HepG2 (cell line): ENCODE data around the gene SNX9. TPM values are rescaled to one million over a fixed set of nuclear protein-coding genes. Genes with fewer than 3 reads are reported as not detected.
A peak's percentile ranks its signal among the peaks of the same experiment; 100 is the strongest.

Experiments used
- ATAC-seq: fragments of 200-7000 bp; cut with Tn5 transposase; 3 replicates; pipeline ENCODE4 v1.9.1; 2020; ENCODE audit warnings: mild to moderate bottlenecking, moderate library complexity
- BruUV-seq: library from RNA; stranded (reverse); fragments of 400-500 nt; replicated peaks from 2 replicates; lab custom pipeline; 2021; lab: Mats Ljungman, UMichigan
- CTCF ChIA-PET: fragments of 300-600 bp; formaldehyde crosslinking; extraction: SDS; loops from one replicate; lab custom pipeline; 2021; ENCODE audit warnings: low total read pairs, inconsistent platforms, low intra/inter-chr PET ratio; lab: Yijun Ruan, JAX
- POLR2A ChIA-PET: fragments of 350-600 bp; sonication (Branson Sonifier 250); formaldehyde crosslinking; loops from one replicate; lab custom pipeline; 2020; ENCODE audit warnings: antibody characterized with exemption, inconsistent platforms; lab: Yijun Ruan, JAX
- DNase-seq: peaks from one replicate; pipeline ENCODE4 v3.0.0-alpha.2; 2015; ENCODE audit warnings: low spot score
- FAIRE-seq: peaks from 3 replicates; lab custom pipeline; 2011; peaks lifted over from hg19 to GRCh38; lab: Jason Lieb, UNC
- H2AFZ ChIP-seq: one replicate; pipeline ENCODE4 v1.6.1; 2011; ENCODE audit warnings: low read length, inconsistent platforms
- H3K27ac ChIP-seq: fragments of 300-600 bp; 3 replicates; pipeline ENCODE4 v1.8.0; 2011; ENCODE audit warnings: mixed run types, mild to moderate bottlenecking, mixed read lengths, low read length, inconsistent platforms; ENCODE audit not compliant: insufficient read depth; ENCODE audit errors: extremely low read length
- H3K27me3 ChIP-seq, 2 experiments: fragments of 200-600 bp in 1 of 2; 2 replicates in 1 of 2; 3 replicates in 1 of 2; pipeline versions ENCODE4 v1.6.0 to v1.8.0; 2011; ENCODE audit warnings: low read length in 2 of 2, mild to moderate bottlenecking in 2 of 2, moderate library complexity in 2 of 2, inconsistent platforms in 1 of 2; ENCODE audit not compliant: insufficient read depth in 2 of 2, control insufficient read depth in 1 of 2
- H3K36me3 ChIP-seq, 2 experiments: fragments of 200-600 bp in 1 of 2; replicated peaks in 1 of 2; 2 replicates in 1 of 2; 3 replicates in 1 of 2; pipeline versions ENCODE4 v1.5.1 to v1.8.0; 2011; ENCODE audit warnings: low read length in 2 of 2, inconsistent platforms in 1 of 2; ENCODE audit not compliant: insufficient read depth in 2 of 2, control insufficient read depth in 1 of 2
- H3K4me1 ChIP-seq: 2 replicates; pipeline ENCODE4 v1.5.1; 2012; ENCODE audit warnings: low read length, inconsistent platforms; ENCODE audit not compliant: insufficient read depth
- H3K4me2 ChIP-seq: 2 replicates; pipeline ENCODE4 v1.6.0; 2011; ENCODE audit warnings: low read depth, low read length, inconsistent platforms
- H3K4me3 ChIP-seq, 3 experiments: fragments of 200-600 bp in 1 of 3; sonication (generic), shearing (Covaris generic) in 1 of 3; replicated peaks in 1 of 3; 2 replicates each; pipeline ENCODE4 v1.5.1; 2011 to 2016; ENCODE audit warnings: low read length in 3 of 3, inconsistent platforms in 2 of 3, low read depth in 2 of 3, mild to moderate bottlenecking in 2 of 3, control low read depth in 1 of 3, mixed read lengths in 1 of 3; ENCODE audit not compliant: insufficient read depth in 1 of 3
- H3K79me2 ChIP-seq: one replicate; pipeline ENCODE4 v1.6.1; 2011; ENCODE audit warnings: low read length, inconsistent platforms; ENCODE audit not compliant: insufficient read depth
- H3K9ac ChIP-seq: 2 replicates; pipeline ENCODE4 v1.6.0; 2011; ENCODE audit warnings: mild to moderate bottlenecking, low read depth, low read length, inconsistent platforms; ENCODE audit not compliant: insufficient read depth
- H3K9me3 ChIP-seq: 2 replicates; pipeline ENCODE4 v1.5.1; 2012; ENCODE audit warnings: mild to moderate bottlenecking, low read length
- H4K20me1 ChIP-seq: 2 replicates; pipeline ENCODE4 v1.6.0; 2011; ENCODE audit warnings: inconsistent platforms, mild to moderate bottlenecking, low read length, moderate library complexity; ENCODE audit not compliant: insufficient read depth
- AFF4 ChIP-seq: sonication (generic); formaldehyde crosslinking; IDR thresholded peaks from 2 replicates; pipeline ENCODE4 v1.4.0; 2020; ENCODE audit warnings: missing genetic modification reagents
- BRCA1 ChIP-seq: sonication (generic); formaldehyde crosslinking; IDR thresholded peaks from 2 replicates; pipeline ENCODE4 v1.4.0; 2020; ENCODE audit warnings: missing genetic modification reagents
- CREB3 ChIP-seq: sonication (generic); formaldehyde crosslinking; IDR thresholded peaks from 2 replicates; pipeline ENCODE4 v1.5.0; 2020; ENCODE audit warnings: missing genetic modification reagents
- EED ChIP-seq: sonication (generic); formaldehyde crosslinking; IDR thresholded peaks from 2 replicates; pipeline ENCODE4 v1.5.0; 2020; ENCODE audit warnings: mild to moderate bottlenecking, missing genetic modification reagents
- ERF ChIP-seq: IDR thresholded peaks from 2 replicates; pipeline ENCODE4 v1.6.1; 2018; ENCODE audit warnings: missing biosample characterization, missing genetic modification reagents
- HDAC1 ChIP-seq: sonication (generic); formaldehyde crosslinking; IDR thresholded peaks from 2 replicates; pipeline ENCODE4 v1.5.1; 2020; ENCODE audit warnings: mild to moderate bottlenecking, missing genetic modification reagents
- NRL ChIP-seq: sonication (generic); formaldehyde crosslinking; IDR thresholded peaks from 2 replicates; pipeline ENCODE4 v1.5.0; 2020; ENCODE audit warnings: missing genetic modification reagents, mild to moderate bottlenecking, moderate library complexity, borderline replicate concordance
- PCBP2 ChIP-seq: fragments of 200-400 bp; formaldehyde crosslinking; optimal IDR thresholded peaks from 2 replicates; pipeline ENCODE3; 2018; ENCODE audit warnings: low read length, low read depth; ENCODE audit not compliant: poor library complexity, severe bottlenecking
- SIN3B ChIP-seq: fragments of 150-350 bp; IDR thresholded peaks from 2 replicates; pipeline ENCODE4 v1.6.1; 2014; ENCODE audit warnings: low read length
- SSRP1 ChIP-seq: IDR thresholded peaks from 2 replicates; pipeline ENCODE4 v1.6.1; 2016; ENCODE audit warnings: control low read depth
- ZEB1 ChIP-seq: IDR thresholded peaks from 2 replicates; pipeline ENCODE4 v1.6.1; 2012; ENCODE audit warnings: mild to moderate bottlenecking, low read depth, inconsistent platforms; ENCODE audit not compliant: insufficient replicate concordance
- ZFAT ChIP-seq: sonication (generic); formaldehyde crosslinking; conservative IDR thresholded peaks from 2 replicates; pipeline ENCODE4 v1.8.1; 2023; ENCODE audit warnings: missing genetic modification reagents, inconsistent platforms
- ZFP36L1 ChIP-seq: sonication (generic); formaldehyde crosslinking; IDR thresholded peaks from 2 replicates; pipeline ENCODE4 v1.8.0; 2022; ENCODE audit warnings: mild to moderate bottlenecking, missing genetic modification reagents, moderate library complexity
- ZNF225 ChIP-seq: sonication (generic); formaldehyde crosslinking; IDR thresholded peaks from 2 replicates; pipeline ENCODE4 v1.4.0; 2020; ENCODE audit warnings: mild to moderate bottlenecking, missing genetic modification reagents
- ZNF263 ChIP-seq: sonication (generic); formaldehyde crosslinking; IDR thresholded peaks from 2 replicates; pipeline ENCODE4 v1.4.0; 2020; ENCODE audit warnings: missing genetic modification reagents
- ZNF891 ChIP-seq: sonication (generic); formaldehyde crosslinking; IDR thresholded peaks from 2 replicates; pipeline ENCODE4 v1.5.0; 2020; ENCODE audit warnings: mild to moderate bottlenecking, missing genetic modification reagents
- ZSCAN20 ChIP-seq: sonication (generic); formaldehyde crosslinking; IDR thresholded peaks from 2 replicates; pipeline ENCODE4 v1.4.0; 2020; ENCODE audit warnings: missing genetic modification reagents, mild to moderate bottlenecking, borderline replicate concordance
- ZSCAN30 ChIP-seq: sonication (generic); formaldehyde crosslinking; IDR thresholded peaks from 2 replicates; pipeline ENCODE4 v1.5.0; 2020; ENCODE audit warnings: mild to moderate bottlenecking, missing genetic modification reagents
- WGBS: methylation state at CpG from one replicate; pipeline ENCODE4 v1.1.6; 2017; ENCODE audit warnings: low lambda C conversion rate; 5-methylcytosine and 5-hydroxymethylcytosine counted together
- in situ Hi-C: cut with HindIII; loops from 2 replicates; pipeline ENCODE4 v1.10.0; 2017; ENCODE audit warnings: low pct_unique_long_range_greater_than_20kb; ENCODE audit not compliant: extremely low pct_ligation_motif_present
- intact Hi-C: fragments of 100-400 bp; cut with micrococcal nuclease; formaldehyde crosslinking; loops from one replicate; pipeline ENCODE4 v1.10.0; 2022; ENCODE audit not compliant: unreplicated experiment
- polyA plus RNA-seq, 8 experiments: library from polyadenylated mRNA; depleted of rRNA in 3 of 8; stranded (reverse) in 7 of 8; unstranded in 1 of 8; fragments of >200 nt; fragmentation: Illumina TruSeq in 4 of 8; extraction: Trizol in 4 of 8; gene quantifications; 2 replicates each; pipeline versions ENCODE4 v1.2.1 to v1.2.3, GENCODE V29; 2011 to 2016; ENCODE audit warnings: low read depth in 4 of 8, missing spikeins in 1 of 8, mixed read lengths in 1 of 8; ENCODE audit not compliant: insufficient read depth in 1 of 8
- total RNA-seq, 5 experiments: library from RNA; depleted of rRNA; stranded (reverse); fragments of >200 nt; fragmentation: Illumina TruSeq; extraction: Trizol; gene quantifications; 2 replicates each; pipeline ENCODE4 v1.2.3, GENCODE V29; 2016; ENCODE audit warnings: low read depth in 1 of 5
- TF ChIP-seq, protein P1 (sequence below): sonication (generic); formaldehyde crosslinking; IDR thresholded peaks from 2 replicates; pipeline ENCODE4 v1.4.0; 2020; ENCODE audit warnings: mild to moderate bottlenecking, missing genetic modification reagents

SNX9 gene
- total and polyA plus RNA-seq, 2 of the 13 experiments (the other 11 are each of a cell fraction or from before 2014, with no cell fraction given), result 21.9 to 36.0 TPM

- no peak overlapping the region for H2AFZ ChIP-seq
- H3K9me3 ChIP-seq, result no peaks in the 10 kb centered on the region
- in situ Hi-C loops (no loop called here), intact Hi-C loops (no loop called here)
- peak overlapping the region; percentile 59 for H3K4me2 ChIP-seq
- peak overlapping the region in 1 of 3 experiments; percentile 29; a peak in 1 of 6 replicates for H3K4me3 ChIP-seq
- H3K79me2 ChIP-seq, result no peaks in the 10 kb centered on the region
- no peaks in the 10 kb centered on the region for H4K20me1 ChIP-seq
- peak overlapping the region; percentile 6; the same call in 1 of the 2 replicates for H3K9ac ChIP-seq
- WGBS, result 36% methylated on average over 18 of the region's 21 CpGs
- ATAC-seq (peak; percentile 72), DNase-seq (peak; percentile 41), FAIRE-seq (peak; percentile 61)
- no peak overlapping the region for H3K27ac ChIP-seq
- H3K4me1 ChIP-seq, result peaks cover 81% of the 10 kb centered on the region
- peaks cover 6 to 13% of the 10 kb centered on the region in 2 experiments; a peak in 4 of 5 replicates for H3K27me3 ChIP-seq
- H3K36me3 ChIP-seq, result no peaks in the 10 kb centered on the region
- BruUV-seq, result no TSS peak
- POLR2A ChIA-PET, result interaction anchor here (1.2 to 16.1 kb wide), 4 partner anchors 10 to 249 kb away, joined by 3 to 345 read pairs (median 13); no protein-coding TSS in a partner anchor
- CTCF ChIA-PET, result no interaction called here
- no peak for TF ChIP-seq AFF4 (CRISPR knock-in tag)
- TF ChIP-seq PCBP2, result no peak
- 0 out of 2 replicates have a peak, but pooled peaks have one; percentile 56 for TF ChIP-seq ZNF225 (CRISPR knock-in tag)
- TF ChIP-seq SIN3B, result no peak
- TF ChIP-seq ZFAT (CRISPR knock-in tag), result no peak
- TF ChIP-seq CREB3, result no peak
- TF ChIP-seq NRL, result no peak
- TF ChIP-seq BRCA1 (CRISPR knock-in tag), result no peak
- no peak for TF ChIP-seq ZSCAN30 (CRISPR knock-in tag)
- TF ChIP-seq ZSCAN20, result no peak
- 0 out of 2 replicates have a peak, but pooled peaks have one; percentile 22 for TF ChIP-seq ZFP36L1
- no peak for TF ChIP-seq ZNF263 (CRISPR knock-in tag)
- TF ChIP-seq ERF, result no peak; the same call in 1 of the 2 replicates
- TF ChIP-seq ZEB1, result no peak
- no peak for TF ChIP-seq SSRP1 (CRISPR knock-in tag)
- TF ChIP-seq, protein P1, sequence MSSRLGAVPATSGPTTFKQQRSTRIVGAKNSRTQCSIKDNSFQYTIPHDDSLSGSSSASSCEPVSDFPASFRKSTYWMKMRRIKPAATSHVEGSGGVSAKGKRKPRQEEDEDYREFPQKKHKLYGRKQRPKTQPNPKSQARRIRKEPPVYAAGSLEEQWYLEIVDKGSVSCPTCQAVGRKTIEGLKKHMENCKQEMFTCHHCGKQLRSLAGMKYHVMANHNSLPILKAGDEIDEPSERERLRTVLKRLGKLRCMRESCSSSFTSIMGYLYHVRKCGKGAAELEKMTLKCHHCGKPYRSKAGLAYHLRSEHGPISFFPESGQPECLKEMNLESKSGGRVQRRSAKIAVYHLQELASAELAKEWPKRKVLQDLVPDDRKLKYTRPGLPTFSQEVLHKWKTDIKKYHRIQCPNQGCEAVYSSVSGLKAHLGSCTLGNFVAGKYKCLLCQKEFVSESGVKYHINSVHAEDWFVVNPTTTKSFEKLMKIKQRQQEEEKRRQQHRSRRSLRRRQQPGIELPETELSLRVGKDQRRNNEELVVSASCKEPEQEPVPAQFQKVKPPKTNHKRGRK, result no peak
- no peak for TF ChIP-seq EED (CRISPR knock-in tag)
- TF ChIP-seq HDAC1, result peak; percentile 28; the same call in 1 of the 2 replicates
- TF ChIP-seq ZNF891 (CRISPR knock-in tag), result no peak
Measured at GRCh38 chr6:157976345-157977175, 153.5 kb downstream of the SNX9 start.
